Activated CD4-positive, alpha-beta T cell treated with anti-CD3 and anti-CD28 coated beads, Interleukin-2, amount 50 U/mL, for 4 hours (primary cell): ENCODE measurements around the gene MZB1.
"Not testable (repeated sequence)": the region's sequence is repeated elsewhere in the genome, so short reads cannot be mapped to it uniquely, and the experiment has no call there.

Source experiments
- DNase-seq, 2 experiments: peaks; one replicate each; pipeline ENCODE4 v3.0.0-alpha.2; 2020

The MZB1 gene

GRCh38 chr5:139371482-139372435 is 18.0 kb downstream of the MZB1 start:
- no peak for DNase-seq

- DNase-seq = no peak
Observed at GRCh38 chr5:139369181-139369580, 20.5 kb downstream of the MZB1 start.

- no peak for DNase-seq
Observed at GRCh38 chr5:139368613-139369012, 21.1 kb downstream of the MZB1 start.

- no peak for DNase-seq
Observed at GRCh38 chr5:139364466-139364865, 25.2 kb downstream of the MZB1 start.

GRCh38 chr5:139363937-139364336 is 25.8 kb downstream of the MZB1 start:
- no peak for DNase-seq

GRCh38 chr5:139361835-139362429 is 27.8 kb downstream of the MZB1 start:
- no peak for DNase-seq

GRCh38 chr5:139360384-139360783 is 29.3 kb downstream of the MZB1 start:
- DNase-seq = no peak

- DNase-seq = no peak
Observed at GRCh38 chr5:139358064-139358463, 31.6 kb downstream of the MZB1 start.

- DNase-seq = not testable (repeated sequence)
Observed at GRCh38 chr5:139355900-139356299, 33.8 kb downstream of the MZB1 start.

GRCh38 chr5:139354186-139354585 is 35.5 kb downstream of the MZB1 start:
- no peak for DNase-seq

GRCh38 chr5:139347863-139348262 is 41.9 kb downstream of the MZB1 start:
- not testable (repeated sequence) for DNase-seq

GRCh38 chr5:139345442-139345841 is 44.3 kb downstream of the MZB1 start:
- not testable (repeated sequence) for DNase-seq

- no peak for DNase-seq
Observed at GRCh38 chr5:139344177-139344576, 45.5 kb downstream of the MZB1 start.

- no peak for DNase-seq
Observed at GRCh38 chr5:139343476-139343875, 46.2 kb downstream of the MZB1 start.

GRCh38 chr5:139342423-139342723 is 47.3 kb downstream of the MZB1 start:
- DNase-seq = peak; percentile 71 to 77

- peak; percentile 96 to 97 for DNase-seq
Observed at GRCh38 chr5:139341689-139342422, 47.9 kb downstream of the MZB1 start, which contains the start of gene PAIP2. PAIP2 (plus strand) TSS chr5:139341854; CDS start chr5:139363785, 21,931 bp downstream.

GRCh38 chr5:139341187-139341688 is 48.5 kb downstream of the MZB1 start:
- no peak for DNase-seq

- DNase-seq = no peak
Observed at GRCh38 chr5:139340051-139340450, 49.7 kb downstream of the MZB1 start.
